GM19351 (cell line): ENCODE data around the gene SLC4A3.
A peak's percentile ranks its signal among the peaks of the same experiment; 100 is the strongest.

Experiments
- ATAC-seq: cut with Tn5 transposase; IDR thresholded peaks from one replicate; pipeline ENCODE4 v1.9.1; 2021; ENCODE audit warnings: mild to moderate bottlenecking, moderate library complexity; ENCODE audit not compliant: unreplicated experiment

SLC4A3 gene

DNA sequence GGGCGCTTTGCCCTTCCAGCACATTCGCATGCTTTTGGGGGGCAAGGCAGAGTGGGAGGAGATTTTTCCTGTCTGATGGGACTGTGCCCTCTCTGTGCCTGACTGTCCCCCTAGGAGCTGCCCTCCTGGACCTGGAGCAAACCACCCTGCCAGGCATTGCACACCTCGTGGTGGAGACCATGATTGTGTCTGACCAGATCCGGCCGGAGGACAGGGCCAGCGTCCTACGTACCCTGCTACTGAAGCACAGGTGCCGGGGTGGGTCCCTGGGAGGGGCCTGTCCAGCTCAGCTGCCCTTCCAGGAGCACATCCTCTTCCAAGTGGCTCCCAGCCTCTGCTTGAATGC is 5.3 kb downstream of the SLC4A3 start:
- ATAC-seq, result no peak

DNA sequence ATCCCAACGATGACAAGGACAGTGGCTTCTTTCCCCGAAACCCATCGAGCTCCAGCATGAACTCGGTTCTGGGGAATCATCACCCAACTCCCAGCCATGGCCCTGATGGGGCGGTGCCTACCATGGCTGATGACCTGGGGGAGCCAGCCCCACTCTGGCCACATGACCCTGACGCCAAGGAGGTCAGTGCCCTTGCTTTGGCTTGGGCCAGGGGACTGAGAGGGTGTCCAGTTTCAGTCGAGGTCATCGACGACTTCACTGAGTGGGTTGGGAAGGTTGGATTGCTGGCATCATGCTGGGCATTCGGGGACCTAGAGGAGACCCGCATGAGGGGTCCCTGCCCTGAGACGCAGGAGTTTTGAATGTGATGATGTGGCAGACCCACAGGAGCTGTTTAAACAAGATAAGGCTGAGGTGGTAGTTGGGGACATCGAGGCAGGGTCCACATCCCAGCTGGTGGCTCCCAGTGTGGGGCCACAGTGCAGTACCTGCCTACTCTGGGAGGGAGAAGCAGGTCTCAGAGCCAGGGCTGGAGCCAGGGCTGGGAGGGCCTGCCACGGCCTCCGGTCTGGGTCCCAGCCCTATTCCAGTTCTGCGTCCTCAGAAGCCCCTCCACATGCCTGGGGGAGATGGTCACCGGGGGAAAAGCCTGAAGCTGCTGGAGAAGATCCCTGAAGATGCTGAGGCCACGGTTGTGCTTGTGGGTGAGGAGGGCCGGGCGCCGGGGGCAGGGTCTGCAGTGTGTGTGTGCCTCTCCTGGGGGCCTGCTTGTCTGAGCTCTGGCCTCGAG is 6.0 kb downstream of the SLC4A3 start:
- ATAC-seq, result no peak

DNA sequence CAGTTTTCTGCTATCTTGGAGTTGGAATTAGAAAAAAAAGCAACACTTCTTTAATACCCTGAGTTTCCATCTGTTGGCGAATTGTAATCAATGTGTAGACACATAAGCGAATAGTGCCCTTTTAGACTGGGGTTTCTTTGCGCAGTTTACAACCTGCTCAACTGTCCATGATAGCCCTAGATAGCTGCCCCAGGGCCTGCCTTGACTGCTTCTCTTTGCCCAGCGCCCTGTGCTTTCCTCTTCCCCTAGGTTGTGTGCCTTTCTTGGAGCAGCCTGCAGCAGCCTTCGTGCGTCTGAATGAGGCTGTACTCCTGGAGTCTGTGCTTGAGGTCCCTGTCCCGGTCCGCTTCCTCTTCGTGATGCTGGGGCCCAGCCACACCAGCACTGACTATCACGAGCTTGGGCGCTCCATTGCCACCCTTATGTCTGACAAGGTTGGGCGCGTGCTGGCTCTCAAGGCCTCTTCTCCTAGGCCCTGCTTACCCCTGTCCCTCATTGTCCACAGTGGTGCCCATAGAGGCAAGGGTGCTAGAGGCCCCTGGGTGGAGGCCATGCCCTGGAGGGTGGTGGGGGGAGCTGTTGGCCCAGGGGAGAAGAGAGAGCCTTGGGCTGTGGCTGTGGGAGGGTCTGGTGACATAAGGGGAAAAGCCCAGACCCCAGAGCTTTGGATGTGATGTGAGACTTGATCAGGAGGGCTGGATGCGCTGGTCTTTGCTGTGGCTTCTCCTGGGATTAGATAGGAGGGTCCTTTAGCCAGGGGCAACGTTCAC is 6.9 kb downstream of the SLC4A3 start:
- ATAC-seq, result no peak

DNA sequence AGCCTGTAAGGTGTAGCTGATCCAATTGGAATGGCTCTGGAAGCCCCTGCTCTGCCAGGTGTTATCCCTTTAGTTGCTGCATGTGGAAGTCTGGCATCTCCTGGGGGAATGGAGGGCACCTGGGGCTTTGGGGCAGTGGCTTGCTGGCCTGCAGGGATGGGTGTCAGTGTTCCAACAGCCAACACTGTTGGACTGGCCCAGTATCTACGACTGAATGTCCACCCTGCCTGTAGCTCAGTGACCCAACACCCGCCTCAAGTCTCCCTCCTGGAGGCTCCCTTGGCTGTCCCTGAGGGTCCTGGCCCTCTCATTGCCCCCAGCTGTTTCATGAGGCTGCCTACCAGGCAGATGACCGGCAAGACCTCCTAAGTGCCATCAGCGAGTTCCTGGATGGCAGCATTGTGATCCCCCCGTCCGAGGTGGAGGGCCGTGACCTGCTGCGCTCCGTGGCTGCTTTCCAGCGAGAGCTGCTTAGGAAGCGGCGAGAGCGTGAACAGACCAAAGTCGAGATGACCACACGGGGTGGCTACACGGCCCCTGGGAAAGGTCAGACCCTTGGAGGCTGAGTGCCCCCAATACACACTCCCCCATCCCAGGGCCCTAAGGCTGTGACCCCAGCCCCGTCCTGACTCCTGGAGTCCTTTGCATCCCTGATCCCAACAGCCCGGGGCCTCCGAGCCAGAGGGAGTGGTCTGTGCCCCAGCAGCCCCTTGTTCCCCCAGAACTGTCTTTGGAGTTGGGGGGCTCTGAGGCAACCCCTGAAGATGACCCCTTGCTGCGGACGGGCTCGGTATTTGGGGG is 7.7 kb downstream of the SLC4A3 start:
- ATAC-seq, result no peak

DNA sequence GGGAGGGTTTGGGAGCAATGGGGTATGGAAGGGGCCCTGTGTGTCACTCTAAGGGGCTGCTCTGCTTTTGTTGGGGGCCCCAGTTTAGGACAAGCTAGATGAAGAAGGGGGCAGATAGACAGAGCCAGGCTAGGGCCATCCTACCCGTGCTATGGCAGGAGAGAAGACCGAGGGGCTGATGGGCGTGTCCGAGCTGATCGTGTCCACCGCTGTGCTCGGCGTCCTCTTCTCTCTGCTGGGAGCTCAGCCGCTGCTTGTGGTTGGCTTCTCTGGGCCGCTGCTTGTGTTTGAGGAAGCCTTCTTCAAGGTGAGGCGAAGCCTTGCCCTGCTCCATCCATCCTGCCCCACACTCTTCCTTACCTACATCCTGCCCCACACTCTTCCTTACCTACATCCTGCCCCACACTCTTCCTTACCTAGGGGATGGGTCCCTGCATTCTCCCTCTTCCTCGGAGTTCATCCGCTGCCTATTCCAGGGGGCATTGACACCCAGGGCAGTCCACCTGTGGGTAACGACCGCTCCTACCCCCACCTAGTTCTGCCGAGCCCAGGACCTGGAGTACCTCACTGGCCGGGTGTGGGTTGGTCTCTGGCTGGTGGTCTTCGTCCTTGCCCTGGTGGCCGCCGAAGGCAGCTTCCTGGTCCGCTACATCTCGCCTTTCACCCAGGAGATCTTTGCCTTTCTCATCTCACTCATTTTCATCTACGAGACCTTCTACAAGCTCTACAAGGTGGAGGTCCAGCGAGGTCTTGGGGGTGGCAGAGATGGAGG is 8.9 kb downstream of the SLC4A3 start:
- no peak for ATAC-seq

DNA sequence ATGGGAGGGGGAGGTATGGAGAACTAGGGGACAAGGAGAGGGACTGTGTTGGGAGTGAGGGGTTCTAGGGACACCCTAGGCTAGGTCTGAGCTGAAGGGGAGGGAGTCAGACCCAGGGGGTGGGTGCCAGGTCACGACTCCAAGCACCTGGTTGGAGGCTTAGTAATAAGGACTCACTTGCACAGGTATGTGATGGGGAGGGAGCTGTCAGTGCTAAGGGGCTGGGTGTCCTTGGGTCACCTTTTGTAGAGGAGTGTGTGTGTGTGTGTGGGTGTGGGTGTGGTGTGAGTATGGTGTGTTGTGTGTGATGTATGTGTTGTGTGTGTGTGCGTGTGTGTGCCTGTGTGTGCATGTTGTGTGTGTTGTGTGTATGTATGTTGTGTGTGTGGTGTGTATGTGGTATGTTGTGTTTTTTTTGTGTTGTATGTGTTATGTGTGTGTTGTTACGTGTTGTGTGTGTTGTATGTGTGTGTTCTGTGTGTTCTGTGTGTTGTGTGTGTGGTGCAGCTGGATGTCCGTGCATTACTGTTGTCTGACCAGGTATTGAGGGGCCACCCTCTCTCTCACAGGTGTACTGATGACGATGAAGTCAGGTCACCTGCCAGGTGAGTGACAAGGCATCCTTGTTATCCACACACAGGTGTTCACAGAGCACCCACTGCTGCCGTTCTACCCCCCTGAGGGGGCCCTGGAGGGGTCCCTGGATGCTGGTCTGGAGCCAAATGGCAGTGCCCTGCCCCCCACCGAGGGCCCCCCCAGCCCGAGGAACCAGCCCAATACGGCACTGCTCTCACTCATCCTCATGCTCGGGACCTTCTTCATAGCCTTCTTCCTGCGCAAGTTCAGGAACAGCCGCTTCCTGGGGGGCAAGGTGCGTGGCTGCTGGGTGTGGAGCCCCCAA is 9.8 kb downstream of the SLC4A3 start:
- no peak for ATAC-seq

DNA sequence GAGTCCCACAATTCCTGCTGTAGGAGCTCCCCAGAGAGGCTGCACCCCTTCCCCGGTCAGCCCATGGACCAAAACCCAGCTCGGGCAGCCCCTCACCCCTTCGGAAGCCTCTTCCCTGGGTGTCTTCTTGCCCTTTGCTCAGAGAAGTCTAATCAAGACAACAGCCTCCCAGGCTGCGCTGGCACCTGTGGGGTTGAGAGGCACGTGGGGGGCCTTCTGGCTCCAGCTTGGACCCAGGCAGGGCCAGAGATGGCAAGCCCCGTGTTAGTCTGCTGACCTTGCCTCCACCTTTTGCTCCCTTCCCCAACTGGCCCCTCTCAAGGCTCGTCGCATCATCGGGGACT is 10.4 kb downstream of the SLC4A3 start:
- no peak for ATAC-seq

DNA sequence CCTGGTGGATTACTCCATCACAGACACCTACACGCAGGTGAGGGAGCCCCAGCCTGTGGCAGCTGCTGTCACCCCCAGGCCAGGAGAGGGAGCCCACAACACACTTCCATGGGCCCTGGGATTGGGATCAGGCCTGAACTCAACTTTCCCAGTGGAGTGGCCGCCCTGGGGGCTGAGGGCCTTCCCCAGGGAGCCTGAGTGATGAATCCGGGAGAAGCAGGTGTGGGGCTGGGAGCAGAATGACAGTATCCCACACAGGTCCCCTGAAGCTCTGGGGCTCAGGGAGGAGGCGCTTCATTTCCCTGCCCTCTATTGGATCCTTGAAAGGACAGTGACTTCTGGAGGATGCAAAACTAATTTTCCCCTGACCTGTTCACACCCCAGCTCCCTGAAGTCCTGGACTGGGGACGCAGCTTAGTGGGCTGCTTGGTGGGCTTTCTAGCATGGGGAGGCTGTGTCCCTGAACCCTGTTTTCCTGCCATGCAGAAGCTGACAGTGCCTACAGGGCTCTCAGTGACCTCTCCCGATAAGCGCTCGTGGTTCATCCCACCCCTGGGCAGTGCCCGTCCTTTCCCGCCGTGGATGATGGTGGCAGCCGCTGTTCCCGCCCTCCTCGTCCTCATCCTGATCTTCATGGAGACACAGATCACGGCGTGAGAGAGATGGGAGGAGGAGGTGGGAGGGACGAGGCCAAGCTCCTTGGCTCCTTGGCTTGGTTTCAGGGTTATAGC is 11.0 kb downstream of the SLC4A3 start:
- no peak for ATAC-seq

DNA sequence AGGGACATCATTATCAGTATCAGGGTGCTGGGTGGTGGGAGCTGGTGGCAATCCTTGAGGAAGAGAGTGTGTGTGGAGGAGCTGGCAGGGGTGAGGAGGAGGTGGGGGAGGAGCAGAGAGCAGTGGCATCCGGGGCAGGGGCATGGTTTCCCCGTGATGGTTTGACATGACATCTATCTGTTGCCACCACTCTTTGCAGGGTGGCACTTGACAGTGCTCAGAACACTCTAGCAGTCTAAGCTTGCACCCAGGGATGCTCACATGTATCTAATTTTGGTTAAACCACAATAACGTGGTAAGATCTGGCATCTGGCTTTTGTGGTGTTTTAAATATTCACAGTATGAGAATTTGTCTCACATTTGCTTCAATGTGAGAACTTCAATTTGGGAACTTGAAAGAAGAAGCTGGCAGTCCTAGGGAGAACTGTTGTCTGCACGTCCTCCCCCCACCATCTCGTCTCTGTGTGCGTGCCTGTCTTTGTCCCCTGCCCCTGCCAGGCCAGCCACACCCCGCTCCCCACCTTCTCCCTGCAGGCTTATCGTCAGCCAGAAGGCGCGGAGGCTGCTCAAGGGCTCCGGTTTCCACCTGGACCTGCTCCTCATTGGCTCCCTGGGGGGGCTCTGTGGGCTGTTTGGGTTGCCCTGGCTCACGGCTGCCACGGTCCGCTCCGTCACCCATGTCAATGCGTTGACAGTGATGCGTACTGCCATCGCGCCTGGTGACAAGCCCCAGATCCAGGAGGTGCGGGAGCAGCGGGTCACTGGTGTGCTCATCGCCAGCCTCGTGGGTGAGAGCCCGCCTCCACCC is 11.7 kb downstream of the SLC4A3 start:
- no peak for ATAC-seq

DNA sequence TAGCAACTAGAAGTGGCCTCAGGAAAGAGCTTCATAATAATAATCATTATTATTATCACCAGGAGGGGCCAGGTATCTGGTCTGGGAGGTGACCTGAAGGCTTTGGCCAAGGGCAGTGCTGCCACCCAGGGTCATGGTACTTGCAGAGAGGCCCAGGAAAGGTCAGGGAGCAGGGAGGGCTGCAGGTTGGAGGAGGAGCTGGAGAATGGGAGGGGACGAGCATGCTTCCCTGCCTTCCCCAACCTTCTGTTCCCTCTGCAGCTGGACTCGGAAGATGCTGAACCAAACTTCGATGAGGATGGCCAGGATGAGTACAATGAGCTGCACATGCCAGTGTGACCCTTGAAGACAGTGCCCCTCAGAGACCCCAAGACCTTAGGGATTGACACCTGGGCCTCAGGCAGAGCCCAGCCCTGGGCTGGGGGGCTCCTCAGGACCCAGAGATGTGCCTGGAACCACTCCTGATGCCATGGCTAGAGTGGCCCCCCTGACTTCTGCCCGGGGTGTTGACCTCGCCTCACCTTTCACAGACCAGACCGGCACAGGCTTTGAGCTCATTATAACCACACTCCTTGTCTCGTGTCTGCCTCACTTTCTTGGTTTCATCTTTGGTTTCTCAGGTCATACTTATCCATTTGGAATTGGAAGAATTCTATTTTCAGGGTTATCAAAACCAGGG is 14.1 kb downstream of the SLC4A3 start:
- no peak for ATAC-seq

DNA sequence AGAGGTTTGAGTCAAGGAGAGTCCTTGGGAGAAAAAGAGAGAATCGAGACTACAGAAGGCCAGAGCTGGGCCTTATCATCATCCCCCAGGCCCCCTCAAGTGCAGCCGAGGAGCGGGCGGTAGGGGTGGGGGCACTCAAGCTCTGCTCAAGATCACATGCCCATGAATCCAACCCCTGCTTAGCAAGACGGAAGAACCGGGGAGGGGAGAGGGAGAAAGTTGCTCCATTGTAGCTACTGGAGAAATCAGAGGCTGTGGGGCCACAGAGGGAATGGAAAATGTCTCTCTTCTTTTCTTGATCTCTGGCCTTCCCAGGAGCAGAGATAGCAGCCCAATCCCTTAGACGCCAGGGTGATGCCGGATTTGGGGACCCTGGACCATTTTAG is 14.6 kb downstream of the SLC4A3 start:
- ATAC-seq, result no peak

DNA sequence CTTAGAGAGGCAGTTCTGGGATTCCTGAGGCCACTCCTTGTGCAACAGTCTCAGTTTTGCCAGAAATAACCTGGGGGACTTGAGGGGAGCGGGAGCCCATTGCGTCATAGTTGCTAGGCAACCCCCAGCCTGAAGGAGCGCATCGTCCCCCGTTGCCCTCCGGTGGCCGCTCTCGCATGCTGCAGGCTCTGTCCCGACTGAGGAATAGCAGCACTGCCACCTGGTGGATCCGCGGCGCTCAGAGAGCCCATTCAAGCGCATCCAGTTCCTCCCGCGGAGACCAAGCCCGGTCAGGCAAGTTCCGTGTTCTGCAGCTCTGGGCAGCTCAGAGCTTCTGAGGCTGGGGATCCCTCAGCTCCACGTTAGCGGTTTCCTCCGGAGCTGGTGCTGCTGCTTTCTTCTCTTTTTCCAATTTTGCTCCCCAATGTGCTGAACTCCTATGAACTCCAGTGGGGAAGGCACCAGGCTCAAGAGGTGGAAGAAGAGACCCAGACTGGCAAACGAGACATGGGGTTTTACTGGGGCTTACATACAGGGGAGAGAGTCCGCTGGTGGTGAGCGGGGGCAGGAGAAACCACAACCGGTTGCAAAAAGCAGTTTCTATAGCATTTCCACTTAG is 15.1 kb downstream of the SLC4A3 start:
- ATAC-seq, result peak; percentile 96

DNA sequence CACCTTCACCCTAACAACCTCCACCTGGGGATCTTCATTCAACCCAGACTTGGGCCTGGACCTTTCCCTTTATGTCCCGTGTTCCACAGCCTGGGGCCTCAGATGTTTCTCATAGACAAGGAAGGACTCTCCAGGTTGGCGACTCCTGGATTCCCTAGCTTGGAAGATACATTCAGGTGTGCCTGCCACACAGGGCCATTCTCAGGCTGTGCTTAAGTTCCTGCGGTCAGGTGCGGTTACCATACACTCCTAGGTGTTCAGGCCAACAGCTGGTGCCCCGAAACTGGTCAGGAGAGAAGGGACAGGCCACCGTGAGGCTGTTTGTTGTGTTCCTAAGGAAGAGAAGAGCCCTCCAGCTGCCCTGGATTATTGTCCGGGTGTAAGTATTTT is 15.6 kb downstream of the SLC4A3 start:
- ATAC-seq, result no peak

DNA sequence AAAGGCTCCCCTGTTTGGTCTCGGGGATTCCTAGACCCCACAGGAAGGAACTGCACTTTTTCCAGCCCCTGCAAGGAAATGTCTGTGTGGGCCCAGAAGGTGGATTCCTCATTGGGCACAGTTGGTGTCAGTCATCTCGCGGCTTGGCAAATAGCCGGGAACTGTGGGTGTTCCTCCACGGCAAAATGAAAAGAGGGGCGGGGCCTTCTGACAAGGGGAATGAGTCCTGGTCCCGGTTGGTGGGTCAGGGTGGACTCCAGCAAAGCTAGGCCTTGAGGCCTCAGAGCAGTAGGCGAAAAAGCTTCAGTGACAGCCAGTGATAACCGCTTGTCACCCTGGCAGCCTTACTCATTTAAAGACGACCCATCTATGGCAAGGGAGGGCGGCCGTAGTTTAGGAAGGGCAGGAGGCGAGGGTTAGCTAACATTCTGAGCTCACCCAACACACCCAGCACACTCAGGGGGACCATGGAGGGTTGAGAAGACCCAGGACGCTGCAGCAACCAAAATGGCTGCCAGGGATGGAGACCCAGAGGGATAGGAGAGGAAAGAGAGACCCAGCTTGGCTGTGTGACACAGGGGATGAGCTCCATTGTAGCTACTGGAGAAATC is 16.5 kb downstream of the SLC4A3 start:
- ATAC-seq, result no peak

DNA sequence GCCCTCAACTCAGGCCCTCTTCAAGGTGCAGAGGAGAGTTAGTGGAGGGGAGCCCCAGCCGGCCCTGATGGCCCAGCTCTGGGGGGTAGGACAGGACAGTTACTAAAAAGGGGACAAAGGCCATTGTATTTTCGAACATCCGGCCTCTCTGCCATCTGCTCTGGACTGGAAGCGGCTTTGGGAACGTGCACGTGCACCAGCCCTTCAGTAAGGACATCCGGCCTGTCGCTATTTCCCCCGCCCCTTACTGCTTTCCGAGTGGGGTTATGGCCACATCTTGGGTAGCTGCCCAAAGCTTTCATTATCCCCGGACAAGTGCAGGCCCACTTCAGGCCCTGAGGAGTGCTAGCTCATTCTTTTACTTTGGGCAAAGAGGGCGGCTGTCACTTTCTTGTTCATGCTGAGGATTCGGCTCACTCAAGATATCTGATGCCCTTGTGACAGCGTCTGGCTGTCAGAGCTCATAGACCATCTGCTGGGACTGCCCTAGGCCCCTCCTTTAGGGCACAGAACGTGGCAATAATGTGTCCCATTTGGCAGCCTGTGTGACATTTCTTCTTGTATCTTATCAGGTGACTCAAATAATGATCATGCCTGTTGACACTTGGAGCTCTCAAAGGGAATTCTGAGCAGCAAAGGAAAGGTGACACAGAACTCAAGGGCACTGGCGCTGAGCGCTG is 17.5 kb downstream of the SLC4A3 start:
- ATAC-seq, result no peak

DNA sequence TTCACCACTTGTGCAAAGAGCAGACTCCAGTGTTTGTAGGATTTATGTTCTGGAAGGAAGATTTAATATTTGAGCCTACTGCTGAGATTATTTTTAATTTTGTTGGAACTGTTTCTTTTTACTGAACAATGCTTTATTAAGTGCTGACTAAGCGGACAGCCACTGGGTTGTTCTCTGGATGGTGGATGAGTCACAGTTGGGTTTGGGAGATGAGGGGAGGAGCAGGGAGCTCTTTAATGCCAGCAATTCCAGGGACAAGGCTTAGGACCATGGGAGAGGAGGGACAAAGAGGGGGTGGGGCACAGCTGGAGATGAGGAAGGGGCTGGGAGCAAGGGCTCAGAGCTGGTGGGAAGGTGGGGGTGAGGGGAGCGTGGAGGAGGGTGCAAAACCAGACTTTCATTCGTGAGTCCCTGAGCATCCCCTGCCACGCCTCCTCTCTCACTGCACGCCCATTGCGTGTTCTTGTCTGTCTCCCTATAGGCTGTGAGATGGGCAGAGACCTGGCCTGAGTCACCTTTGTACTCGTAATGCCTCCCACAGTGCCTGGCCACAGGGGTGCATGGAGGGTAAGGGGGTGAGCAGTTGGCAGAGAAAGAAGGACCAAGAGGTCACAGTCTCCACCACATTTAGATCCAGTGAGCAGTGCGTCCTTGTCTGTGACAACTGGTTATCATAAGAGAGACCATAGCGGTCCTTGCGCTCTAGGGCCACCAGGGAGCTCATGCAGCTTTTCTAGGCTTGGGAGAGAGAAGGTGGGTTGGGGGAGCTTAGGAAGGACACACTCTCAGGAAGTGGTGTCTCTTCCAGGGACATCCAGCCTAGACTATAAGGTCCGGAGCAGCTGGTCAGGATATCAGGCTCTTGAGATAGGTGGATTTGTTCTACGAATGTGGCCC is 18.4 kb downstream of the SLC4A3 start:
- ATAC-seq, result no peak
